NCI-H510A treated with DMSO at 0.1 percent for 48 hours (cell line): ENCODE results near the gene SERPINB1.
"Not testable (repeated sequence)": the region's sequence is repeated elsewhere in the genome, so short reads cannot be mapped to it uniquely, and the experiment has no call there.

Source experiments
- DNase-seq: peaks from one replicate; lab custom pipeline; 2025; lab: John Stamatoyannopoulos, UW

SERPINB1 gene

GRCh38 chr6:2841264-2842138, at the start of gene SERPINB1:
Gene SERPINB1, minus strand, starts transcription at chr6:2841863. Its CDS starts 1,277 bp downstream, at chr6:2840586.
- peak; percentile 78 for DNase-seq

DNA sequence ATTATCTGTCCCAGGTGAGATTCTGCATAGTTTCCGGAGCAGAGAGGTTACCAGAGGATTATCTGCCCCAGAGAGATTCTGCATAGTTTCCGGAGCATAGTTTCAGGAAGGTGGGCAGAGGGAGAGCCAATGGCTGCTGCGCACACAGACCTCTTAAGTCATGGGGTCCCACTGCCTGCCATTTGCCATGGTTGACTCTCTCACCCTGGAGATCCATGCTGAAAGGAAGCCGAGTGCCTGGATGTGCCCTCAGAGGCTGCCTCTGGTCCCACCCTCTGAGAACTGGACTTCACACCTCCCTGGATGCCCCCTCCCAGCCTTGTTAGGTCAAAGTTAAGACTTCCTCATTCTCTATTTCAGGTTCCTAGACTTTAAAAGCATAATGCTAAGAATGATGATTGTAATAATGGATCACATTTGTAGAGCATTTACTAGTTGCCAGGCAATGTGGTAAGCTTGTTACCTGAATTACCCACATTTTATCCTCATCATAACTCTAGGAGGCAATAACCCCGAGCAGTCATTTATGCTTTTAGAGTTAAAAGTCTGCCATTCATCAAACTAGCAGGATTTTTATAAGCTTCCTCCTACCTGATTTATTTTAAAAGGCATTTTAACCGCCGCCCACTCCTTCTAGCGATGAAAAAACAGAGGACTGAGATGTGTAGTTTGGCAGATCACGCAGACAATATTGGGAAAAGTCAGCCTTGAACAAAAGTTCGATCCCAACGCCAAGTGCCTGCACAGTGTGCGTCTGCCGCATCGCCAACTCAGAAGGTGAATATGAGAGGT, 49.5 kb upstream of the SERPINB1 start:
- DNase-seq, result no peak

DNA sequence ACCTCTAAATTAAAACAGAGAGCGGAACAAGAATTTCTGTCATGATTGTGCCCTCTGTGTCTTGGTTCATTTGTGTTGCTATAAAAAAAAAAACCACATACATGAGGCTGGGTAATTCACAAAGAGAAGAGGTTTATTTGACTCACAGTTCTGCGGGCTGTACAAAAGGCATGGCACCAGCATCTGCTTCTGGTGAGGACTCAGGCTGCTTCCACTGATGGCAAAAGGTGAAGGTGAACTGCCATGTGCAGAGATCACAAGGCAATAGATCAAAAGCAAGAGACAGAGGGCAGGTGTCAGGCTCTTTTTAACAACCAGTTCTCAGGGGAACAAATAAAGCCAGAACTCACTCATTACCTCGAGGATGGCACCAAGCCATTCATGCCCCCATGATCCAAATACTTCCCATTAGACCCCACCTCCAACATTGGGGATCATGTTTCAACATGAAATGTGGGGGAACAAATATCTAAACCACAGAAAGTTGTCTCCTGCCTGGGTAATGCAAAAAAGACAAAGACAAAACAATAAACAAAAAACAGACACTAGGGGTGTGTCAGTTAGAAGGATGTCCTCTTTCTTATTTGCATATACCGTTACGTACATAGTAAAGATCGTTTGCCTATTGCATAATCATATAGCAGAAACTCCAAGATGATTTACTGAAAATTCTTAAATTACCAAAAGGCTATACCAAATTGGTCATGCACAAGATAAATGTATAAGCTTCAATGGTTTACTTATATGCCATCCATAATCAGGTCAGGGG, 44.5 kb upstream of the SERPINB1 start:
- no peak for DNase-seq

DNA sequence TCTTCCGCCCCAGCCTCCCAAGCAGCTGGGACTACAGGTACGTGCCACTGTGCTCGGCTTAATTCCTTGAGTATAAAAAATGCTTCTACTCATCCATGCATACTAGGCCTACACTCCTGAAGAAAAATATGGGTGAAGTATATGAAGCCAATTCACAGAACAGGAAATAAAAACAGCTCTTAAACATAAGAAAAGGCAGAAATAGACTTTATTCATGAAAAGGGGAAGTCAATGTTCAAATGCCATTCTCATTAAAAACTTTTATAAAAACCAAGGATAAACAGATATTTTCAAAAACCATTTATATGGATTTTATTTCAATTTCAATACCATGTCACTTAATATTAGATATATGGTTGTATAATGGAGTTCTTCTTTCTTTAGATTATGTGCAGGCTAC, 43.1 kb upstream of the SERPINB1 start:
- no peak for DNase-seq

DNA sequence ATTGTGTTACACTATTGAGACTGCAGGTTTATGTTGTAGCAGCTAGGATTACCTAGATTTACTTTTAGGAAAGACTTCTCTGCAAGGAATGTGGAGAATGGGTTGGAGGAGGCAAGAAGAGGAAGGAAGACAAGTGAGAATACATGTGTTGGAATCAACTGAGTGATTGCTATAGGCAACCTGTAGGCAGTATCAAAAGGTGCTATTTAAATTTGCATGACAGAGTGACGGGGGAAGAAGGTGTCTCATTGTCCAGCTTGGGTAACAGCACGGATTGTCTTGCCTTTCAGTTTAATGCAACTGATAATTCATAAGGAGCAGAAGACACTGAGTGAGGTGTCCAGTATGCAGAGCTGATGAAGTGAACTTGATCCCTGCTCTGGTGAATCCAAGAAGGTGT, 42.0 kb upstream of the SERPINB1 start:
- no peak for DNase-seq

DNA sequence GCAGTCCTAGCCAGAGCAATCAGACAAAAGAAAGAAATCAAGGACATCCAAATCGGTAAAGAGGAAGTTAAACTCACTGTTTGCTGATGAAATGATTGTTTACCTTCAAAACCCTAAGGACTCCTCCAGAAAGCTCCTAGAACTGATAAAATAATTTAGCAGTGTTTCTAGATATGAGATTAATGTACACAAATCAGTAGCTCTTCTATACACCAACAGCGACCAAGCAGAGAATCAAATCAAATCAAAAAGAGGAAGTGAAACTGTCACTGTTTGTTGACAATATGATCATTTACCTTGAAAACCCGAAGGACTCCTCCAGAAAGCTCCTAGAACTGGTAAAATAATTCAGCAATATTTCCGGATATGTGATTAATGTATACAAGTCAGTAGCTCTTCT, 39.8 kb upstream of the SERPINB1 start:
- no peak for DNase-seq

DNA sequence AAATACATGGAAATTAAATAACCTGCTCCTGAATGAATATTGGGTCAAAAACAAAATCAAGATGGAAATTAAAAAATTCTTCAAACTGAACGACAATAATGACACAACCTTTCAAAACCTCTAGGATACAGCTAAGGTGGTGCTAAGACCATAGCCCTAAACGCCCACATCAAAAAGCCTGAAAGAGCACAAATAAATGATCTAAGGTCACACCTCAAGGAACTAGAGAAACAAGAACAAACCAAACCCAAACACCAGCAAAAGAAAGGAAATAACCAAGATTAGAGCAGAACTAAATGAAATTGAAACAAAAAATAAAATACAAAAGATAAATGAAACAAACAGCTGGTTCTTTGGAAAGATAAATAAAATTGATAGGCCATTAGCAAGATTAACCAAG, 38.5 kb upstream of the SERPINB1 start:
- DNase-seq, result not testable (repeated sequence)

DNA sequence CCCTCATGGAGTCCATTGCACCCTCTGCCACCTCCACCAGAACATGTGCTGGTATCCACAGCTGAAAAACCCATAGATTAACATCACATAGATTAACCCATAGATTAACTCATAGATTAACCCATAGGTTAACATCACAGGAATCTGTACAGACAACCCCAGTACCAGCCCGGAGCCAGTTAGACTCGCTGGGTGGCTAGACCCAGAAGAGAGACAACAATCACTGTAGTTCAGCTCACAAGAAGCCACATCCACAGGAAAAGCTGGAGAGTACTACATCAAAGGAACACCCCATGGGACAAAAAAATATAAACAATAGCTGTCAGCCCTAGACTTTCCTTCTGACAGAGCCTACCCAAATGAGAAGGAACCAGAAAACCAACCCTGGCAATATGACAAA, 36.3 kb upstream of the SERPINB1 start:
- no peak for DNase-seq

DNA sequence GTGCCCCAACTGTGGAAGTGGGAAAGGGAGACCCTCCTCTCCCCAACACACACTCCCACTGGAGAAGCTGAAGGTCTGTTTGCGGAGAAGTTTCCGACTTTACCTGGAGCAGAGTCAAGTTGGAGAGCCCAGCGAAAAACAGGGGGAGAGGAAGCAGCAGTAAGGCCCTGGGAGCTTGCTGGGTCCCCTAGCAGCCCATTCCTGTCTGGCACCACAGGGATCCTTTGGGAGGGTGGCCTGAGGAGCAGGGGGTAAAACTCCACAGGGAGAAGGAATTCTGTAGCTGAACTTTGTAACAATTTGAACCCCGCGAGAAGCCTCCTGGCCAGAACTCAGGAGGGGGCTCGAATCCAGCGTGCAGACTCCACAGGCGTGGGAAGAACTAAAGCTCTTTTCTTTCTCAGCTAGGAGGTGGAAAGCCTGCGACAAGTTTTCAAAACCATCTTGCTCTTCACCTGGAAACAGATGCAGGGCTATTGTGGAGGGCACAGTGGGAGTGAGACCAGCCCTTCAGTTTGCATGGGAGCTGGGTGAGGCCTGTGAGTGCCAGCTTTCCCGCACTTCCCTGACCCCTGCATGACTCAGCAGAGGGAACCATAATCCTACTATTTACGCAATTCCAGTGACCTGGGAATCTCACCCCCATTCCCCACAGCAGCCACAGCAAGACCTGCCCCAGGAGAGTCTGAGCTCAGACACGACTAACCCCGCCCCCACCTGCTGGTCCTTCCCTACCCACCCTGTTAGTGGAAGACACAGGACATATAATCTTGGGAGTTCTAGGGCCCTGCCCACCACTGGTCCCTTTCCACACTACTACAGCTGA, 35.6 kb upstream of the SERPINB1 start:
- no peak for DNase-seq

GRCh38 chr6:2876210-2877056, 34.8 kb upstream of the SERPINB1 start:
- no peak for DNase-seq

GRCh38 chr6:2875359-2876191, 33.9 kb upstream of the SERPINB1 start:
- DNase-seq, result no peak

DNA sequence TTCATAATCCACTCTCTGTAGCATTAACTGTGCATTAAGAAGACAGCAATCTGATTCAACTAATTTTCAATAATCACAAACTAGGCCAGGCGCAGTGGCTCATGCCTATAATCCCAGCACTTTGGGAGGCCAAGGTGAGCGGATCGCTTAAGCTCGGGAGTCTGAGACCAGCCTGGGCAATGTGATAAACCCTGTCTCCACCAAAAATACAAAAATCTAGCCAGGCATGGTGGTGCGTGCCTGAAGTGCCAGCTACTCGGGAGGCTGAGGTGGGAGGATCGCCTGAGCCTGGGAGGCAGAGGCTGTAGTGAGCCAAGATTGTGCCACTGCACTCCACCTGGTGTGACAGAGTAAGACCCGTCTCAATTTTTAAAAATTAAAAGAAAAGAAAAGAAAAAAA, 32.0 kb upstream of the SERPINB1 start:
- no peak for DNase-seq

DNA sequence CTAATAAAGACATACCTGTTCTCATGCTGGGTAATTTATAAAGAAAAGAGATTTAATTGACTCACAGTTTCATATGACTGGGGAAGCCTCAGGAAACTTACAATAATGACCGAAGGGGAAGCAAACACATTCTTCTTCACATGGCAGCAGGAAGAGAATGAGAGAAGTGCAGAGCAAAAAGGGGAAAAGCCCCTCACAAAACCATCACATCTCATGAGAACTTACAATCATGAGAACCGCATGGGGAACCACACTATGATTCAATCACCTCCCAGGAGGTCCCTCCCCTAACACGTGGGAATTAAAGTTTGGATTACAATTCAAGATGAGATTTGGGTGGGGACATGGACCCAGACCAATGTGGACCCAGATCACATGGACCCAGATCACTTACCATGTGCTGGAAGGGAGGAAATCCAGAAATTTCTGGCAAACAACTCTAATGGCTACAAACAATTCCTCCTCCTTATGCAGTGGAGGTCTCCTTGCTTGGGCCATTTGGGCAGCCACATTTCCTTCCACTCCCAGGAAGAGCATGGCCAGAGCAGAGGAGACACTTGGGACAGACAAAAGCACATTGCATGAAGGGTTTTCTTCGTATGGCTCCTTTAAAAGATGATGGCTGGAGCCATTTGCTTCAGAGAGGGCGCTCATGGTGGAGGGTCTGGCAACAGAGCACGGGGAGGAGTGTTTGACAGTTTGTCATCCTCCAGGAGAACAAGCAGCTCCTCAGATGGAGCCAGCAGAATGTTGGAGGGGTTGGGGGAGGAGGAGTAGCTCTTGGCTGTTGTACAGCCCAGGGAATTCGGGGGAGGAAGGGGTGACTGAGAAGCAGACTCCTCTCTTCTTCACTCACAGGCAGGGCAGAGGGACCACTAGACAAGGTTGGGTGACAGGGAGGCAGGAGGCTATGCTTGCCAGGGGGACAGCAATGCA, 31.0 kb upstream of the SERPINB1 start:
- no peak for DNase-seq

DNA sequence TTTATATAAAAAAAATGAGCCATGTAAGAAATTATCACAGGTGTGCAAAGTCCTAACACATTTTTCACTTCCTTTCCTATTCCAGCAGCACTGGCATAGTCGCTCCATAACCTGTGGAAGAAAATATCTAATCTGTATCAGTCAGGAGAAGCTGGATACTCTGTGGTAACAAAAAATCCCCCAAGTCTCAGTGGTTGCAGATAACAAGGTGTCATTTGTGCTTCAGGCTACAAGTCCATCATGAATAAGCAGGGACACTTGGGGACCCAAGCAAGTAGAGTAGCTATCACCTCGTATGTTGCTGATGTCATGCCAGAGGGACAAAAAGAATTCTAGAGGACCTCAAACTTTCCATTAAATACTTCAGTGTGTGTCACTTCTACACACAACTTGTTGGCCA, 30.3 kb upstream of the SERPINB1 start:
- no peak for DNase-seq

GRCh38 chr6:2871102-2871501, 29.4 kb upstream of the SERPINB1 start:
- no peak for DNase-seq

- no peak for DNase-seq
These were observed 28.5 kb upstream of the SERPINB1 start for GRCh38 chr6:2870046-2870636.

DNA sequence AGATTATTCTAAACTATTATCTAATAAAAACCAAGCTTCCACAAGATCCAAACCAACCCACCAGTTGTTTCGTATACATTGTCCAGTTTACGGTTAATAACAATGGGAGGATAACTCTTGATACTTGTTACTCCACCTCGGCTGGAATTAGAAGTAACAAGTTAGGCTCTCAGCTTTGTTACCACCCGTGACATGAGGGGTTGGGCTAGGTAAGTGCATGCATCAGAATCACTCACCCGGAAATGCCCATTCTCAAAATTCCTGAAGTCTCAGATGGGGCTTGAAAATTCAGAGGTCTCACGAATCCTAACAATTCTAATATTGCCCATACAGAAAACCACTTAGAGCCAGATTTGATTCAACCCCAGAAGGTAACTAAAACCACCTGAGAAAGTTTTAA, 27.0 kb upstream of the SERPINB1 start:
- DNase-seq, result no peak

DNA sequence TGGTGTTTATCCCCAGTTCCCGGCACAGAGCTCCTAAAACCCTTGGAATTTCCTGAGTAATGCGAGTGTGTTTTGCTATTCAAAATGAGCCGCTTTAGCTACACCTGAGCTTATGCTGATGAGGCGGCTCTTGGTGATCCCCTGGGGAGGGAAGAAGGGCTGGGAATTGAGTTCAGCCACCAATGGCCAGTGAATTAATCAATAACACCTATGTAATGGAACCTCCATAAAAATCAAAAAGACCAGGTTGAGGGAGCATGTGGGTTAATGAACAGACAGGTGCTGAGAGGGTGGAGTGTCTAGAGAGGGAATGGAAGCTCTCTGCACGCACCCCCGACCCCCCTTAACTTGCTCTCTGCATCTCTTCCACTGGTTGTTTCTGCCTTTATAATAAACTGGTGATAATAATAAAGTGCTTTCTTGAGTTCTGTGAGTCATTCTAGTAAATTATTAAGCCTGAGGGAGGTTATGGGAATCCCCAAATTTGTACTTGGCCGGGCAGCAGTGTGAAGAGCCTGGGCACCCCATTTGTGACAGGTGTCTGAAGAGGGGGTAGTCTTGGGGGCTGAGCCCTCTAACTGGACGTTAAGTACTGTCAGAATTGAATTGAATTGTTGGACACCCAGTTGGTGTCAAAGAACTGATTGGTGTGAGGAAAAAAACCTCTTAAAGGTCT, 24.6 kb upstream of the SERPINB1 start:
- DNase-seq, result no peak
